A673 (cell line): ENCODE results near the gene BRD2. TPM values are rescaled to one million over a fixed set of nuclear protein-coding genes. Genes with fewer than 3 reads are reported as not detected.

Source experiments
- BruUV-seq: library from RNA; stranded (reverse); fragments of 400-500 nt; replicated peaks from 2 replicates; lab custom pipeline; 2021; lab: Mats Ljungman, UMichigan
- CTCF ChIA-PET: fragments of 300-600 bp; sonication (Branson Sonifier 250); formaldehyde crosslinking; loops from one replicate; lab custom pipeline; 2022; ENCODE audit warnings: antibody characterized with exemption; lab: Charles Lee
- POLR2A ChIA-PET: fragments of 300-600 bp; sonication (Branson Sonifier 250); formaldehyde crosslinking; loops from one replicate; lab custom pipeline; 2022; ENCODE audit warnings: antibody characterized with exemption; ENCODE audit not compliant: low non-redundant PET; lab: Charles Lee
- DNase-seq: peaks from one replicate; pipeline ENCODE4 v3.0.0-alpha.2; 2015; ENCODE audit warnings: low spot score
- H3K27ac ChIP-seq: fragments of 200-600 bp; sonication (generic); 2 replicates; pipeline ENCODE4 v1.5.1; 2016; ENCODE audit warnings: mixed run types, low read depth, mild to moderate bottlenecking, mixed read lengths, antibody characterized with exemption, low read length; ENCODE audit not compliant: poor library complexity, severe bottlenecking
- H3K27me3 ChIP-seq: fragments of 200-600 bp; sonication (generic); replicated peaks from 2 replicates; pipeline ENCODE4 v1.6.1; 2017; ENCODE audit warnings: mixed run types, low read depth, mild to moderate bottlenecking, mixed read lengths, antibody characterized with exemption, low read length; ENCODE audit not compliant: insufficient read depth, poor library complexity
- H3K36me3 ChIP-seq: fragments of 200-600 bp; sonication (generic); 2 replicates; pipeline ENCODE4 v1.6.1; 2016; ENCODE audit warnings: mixed run types, mild to moderate bottlenecking, mixed read lengths, antibody characterized with exemption, low read length; ENCODE audit not compliant: insufficient read depth, poor library complexity, severe bottlenecking
- H3K4me1 ChIP-seq: fragments of 200-600 bp; sonication (generic); 2 replicates; pipeline ENCODE4 v1.6.1; 2017; ENCODE audit warnings: mixed run types, mild to moderate bottlenecking, mixed read lengths, antibody characterized with exemption, low read length; ENCODE audit not compliant: insufficient read depth, poor library complexity, severe bottlenecking
- H3K4me3 ChIP-seq: fragments of 200-600 bp; sonication (generic); 2 replicates; pipeline ENCODE4 v1.5.1; 2016; ENCODE audit warnings: low read depth, mixed run types, mild to moderate bottlenecking, mixed read lengths, low read length; ENCODE audit not compliant: poor library complexity, severe bottlenecking
- H3K9me3 ChIP-seq: fragments of 200-600 bp; sonication (generic); 2 replicates; pipeline ENCODE4 v1.6.1; 2016; ENCODE audit warnings: mixed run types, low read depth, mild to moderate bottlenecking, mixed read lengths, antibody characterized with exemption, low read length; ENCODE audit not compliant: poor library complexity, severe bottlenecking
- EZH2 ChIP-seq: fragments of 200-600 bp; sonication (generic); IDR thresholded peaks from 2 replicates; pipeline ENCODE4 v1.6.1; 2017; ENCODE audit warnings: borderline replicate concordance, low read depth, mild to moderate bottlenecking, mixed read lengths, antibody characterized with exemption, low read length; ENCODE audit not compliant: poor library complexity, severe bottlenecking
- intact Hi-C: fragments of 100-400 bp; cut with micrococcal nuclease; formaldehyde crosslinking; loops from one replicate; pipeline ENCODE4 v1.10.0; 2022; ENCODE audit not compliant: unreplicated experiment
- total RNA-seq: library from RNA; stranded (reverse); gene quantifications from 2 replicates; pipeline ENCODE4 v1.2.3, GENCODE V29; 2021
- TF ChIP-seq, protein P1 (sequence below): fragments of 300-800, 200-600 bp; sonication (generic); conservative IDR thresholded peaks from 2 replicates; pipeline ENCODE4 v1.5.1; 2017; ENCODE audit warnings: low read depth, mild to moderate bottlenecking, antibody characterized with exemption, low read length, moderate library complexity, mixed read lengths

BRD2 gene
- total RNA-seq, 1 experiment from 2014 or later = 335 TPM

DNA sequence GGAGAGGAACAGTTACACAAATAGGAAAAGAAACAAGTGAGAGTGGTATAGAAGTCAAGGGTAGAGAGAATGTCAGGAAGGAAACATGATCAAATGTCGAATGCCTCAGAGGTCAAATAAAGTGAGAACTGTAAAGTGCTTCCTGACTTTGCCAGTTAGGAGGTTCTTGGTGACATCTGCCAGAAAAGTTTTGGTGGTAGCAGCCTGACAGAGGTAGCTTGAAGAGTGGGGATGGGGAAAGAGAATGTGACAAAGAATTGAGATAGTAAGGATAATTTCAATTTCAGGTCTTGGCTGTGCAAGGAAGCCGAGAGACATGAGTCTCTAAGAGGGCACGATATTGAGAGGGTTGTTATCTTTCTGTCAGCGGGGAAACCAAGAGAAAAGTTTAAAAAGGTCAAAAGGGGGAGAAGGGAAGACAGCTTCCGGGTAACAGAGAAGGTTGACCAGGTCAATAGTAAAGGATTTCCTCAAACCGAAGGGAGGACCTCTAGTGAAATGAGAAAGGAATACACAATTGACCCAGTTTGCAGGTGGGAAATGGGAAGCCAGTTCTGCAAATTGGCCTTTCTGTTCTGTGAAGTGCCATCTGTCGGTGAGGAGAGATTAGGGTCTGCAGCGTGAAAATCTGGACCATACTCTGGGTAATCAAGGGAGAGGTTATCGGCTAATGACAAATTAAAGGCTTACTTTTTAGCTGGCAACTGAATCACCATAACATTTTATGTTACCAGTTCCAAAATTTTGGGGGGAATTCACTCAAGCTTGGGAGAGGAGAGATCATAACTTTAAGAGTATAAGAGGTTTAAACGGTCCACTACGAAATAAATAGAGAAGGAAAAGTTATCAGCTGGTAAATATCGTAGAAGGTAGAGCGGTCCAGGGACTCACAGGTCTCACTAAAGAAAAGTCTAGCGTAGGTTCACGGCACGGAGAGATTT is 973 bp upstream of the BRD2 start:
- Histone ChIP-seq H3K9me3 (no peaks in the 10 kb centered on the region), H3K4me3 (peak overlapping the region; percentile 94), H3K27ac (peak overlapping the region; percentile 100), H3K4me1 (peaks cover 22% of the 10 kb centered on the region), H3K36me3 (peaks cover 4% of the 10 kb centered on the region), H3K27me3 (no peaks in the 10 kb centered on the region)
- ChIA-PET CTCF (no interaction called here), POLR2A (no interaction called here)
- no TSS peak for BruUV-seq
- DNase-seq = peak; percentile 65
- intact Hi-C loops = no loop called here
- TF ChIP-seq EZH2 = no peak
- TF ChIP-seq, protein P1, sequence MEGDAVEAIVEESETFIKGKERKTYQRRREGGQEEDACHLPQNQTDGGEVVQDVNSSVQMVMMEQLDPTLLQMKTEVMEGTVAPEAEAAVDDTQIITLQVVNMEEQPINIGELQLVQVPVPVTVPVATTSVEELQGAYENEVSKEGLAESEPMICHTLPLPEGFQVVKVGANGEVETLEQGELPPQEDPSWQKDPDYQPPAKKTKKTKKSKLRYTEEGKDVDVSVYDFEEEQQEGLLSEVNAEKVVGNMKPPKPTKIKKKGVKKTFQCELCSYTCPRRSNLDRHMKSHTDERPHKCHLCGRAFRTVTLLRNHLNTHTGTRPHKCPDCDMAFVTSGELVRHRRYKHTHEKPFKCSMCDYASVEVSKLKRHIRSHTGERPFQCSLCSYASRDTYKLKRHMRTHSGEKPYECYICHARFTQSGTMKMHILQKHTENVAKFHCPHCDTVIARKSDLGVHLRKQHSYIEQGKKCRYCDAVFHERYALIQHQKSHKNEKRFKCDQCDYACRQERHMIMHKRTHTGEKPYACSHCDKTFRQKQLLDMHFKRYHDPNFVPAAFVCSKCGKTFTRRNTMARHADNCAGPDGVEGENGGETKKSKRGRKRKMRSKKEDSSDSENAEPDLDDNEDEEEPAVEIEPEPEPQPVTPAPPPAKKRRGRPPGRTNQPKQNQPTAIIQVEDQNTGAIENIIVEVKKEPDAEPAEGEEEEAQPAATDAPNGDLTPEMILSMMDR = peak; percentile 63

- peak overlapping the region; percentile 94 for H3K4me3 ChIP-seq
- CTCF ChIA-PET = interaction anchor here (0.6 to 1.1 kb wide), 2 partner anchors 36 kb away, joined by 3 to 4 read pairs; no protein-coding TSS in a partner anchor
- H3K36me3 ChIP-seq = peaks cover 20% of the 10 kb centered on the region
- intact Hi-C loops = no loop called here
- no TSS peak for BruUV-seq
- no peaks in the 10 kb centered on the region for H3K9me3 ChIP-seq
- POLR2A ChIA-PET = interaction anchor here (0.6 to 0.8 kb wide), 2 partner anchors 131 to 142 kb away, joined by 3 to 4 read pairs; no protein-coding TSS in a partner anchor
- no peaks in the 10 kb centered on the region for H3K27me3 ChIP-seq
- TF ChIP-seq, protein P1 = 0 out of 2 replicates have a peak, but pooled peaks have one; percentile 17
- no peak for TF ChIP-seq EZH2
- DNase-seq = peak; percentile 89
- peak overlapping the region; percentile 100 for H3K27ac ChIP-seq
- peaks cover 18% of the 10 kb centered on the region for H3K4me1 ChIP-seq
Measured at GRCh38 chr6:32968867-32969684, 682 bp downstream of the BRD2 start.
